ENCODE measurements around the gene PERP.

The PERP gene

GRCh38 chr6:138110229-138110628 is 3.0 kb upstream of the PERP start:
- no peak for TF ChIP-seq POLR2A (IDR thresholded peaks at IDR 0.05; ENCODE audit: low read length)
- no peak for TF ChIP-seq GATA1 (IDR thresholded peaks at IDR 0.05; ENCODE audit: low read depth, low read length)
- DNase-seq: no peak

DNA sequence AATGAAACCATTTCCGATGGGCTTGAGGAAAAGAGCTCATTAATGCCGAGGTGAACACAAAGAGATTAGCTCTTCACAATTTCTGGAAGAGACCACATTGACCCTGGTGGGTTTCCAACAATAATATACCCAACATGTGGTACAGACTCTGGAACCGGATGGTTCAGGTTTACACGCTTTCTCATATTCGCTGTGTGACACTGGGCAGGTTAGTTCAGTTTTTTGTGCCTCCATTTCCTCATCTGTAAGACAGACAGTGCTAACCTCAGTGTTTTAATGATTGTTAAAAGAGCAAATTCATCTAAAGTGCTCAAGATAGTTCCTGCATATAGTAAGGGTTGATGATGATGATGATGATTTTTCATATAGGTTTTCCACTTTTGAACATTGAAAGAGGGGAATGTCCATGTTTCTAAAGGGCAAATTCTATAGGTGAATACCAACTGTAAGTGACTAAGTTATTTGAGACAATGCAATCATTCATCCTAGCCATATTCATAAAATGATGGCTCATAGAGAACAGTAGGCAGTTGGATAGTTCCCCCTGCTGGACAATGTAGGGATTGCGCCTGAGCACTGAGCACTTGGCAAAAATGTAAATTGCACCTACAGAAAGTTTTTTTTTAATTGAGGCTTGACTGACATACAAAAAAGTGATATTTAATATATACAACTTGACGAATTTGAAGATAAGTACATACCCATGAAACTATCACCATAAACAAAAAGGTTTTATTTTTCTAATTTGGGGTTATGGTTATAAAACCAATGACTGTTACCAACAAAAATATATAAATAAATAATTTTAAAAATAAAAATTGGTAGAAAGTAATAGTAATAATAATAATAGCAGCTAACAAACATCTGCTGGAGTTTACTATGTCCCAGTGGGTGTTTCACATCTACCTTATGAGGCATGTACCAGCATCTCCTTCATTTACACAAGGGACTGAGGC is 2.1 kb upstream of the PERP start:
- TF ChIP-seq GATA1 (IDR thresholded peaks at IDR 0.05; ENCODE audit: low read depth, low read length): no peak
- no peak for TF ChIP-seq POLR2A (IDR thresholded peaks at IDR 0.05; ENCODE audit: low read length)
- peak; percentile 63 to 84 for DNase-seq

GRCh38 chr6:138107752-138108592 is 753 bp upstream of the PERP start:
- TF ChIP-seq GATA1 (IDR thresholded peaks at IDR 0.05; ENCODE audit: low read depth, low read length) (no peak), POLR2A (IDR thresholded peaks at IDR 0.05; ENCODE audit: low read length) (no peak)
- peak in 1 of 2 experiments; percentile 31 for DNase-seq

DNA sequence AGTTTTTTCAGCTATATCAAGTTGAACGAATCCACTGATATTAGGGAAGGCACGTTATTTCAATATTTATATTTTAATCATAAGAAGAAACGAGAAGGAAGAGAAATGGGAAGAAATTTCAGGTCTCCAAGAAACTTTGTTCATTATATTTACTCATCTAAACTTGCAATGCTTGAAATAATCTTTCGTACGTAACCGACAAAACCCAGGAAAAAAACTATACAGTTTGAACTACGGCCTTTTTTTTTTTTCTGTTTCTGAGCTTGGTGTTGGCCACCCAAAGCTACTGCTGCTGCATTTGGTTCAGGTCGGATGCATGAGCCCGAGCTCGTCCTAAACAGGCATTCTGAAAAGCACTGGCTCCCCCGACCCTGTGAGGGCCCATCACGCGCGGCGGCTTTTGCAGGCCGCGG is 548 bp downstream of the PERP start:
- TF ChIP-seq POLR2A (IDR thresholded peaks at IDR 0.05; ENCODE audit: low read length) (no peak), GATA1 (IDR thresholded peaks at IDR 0.05; ENCODE audit: low read depth, low read length) (no peak)
- DNase-seq: no peak

DNA sequence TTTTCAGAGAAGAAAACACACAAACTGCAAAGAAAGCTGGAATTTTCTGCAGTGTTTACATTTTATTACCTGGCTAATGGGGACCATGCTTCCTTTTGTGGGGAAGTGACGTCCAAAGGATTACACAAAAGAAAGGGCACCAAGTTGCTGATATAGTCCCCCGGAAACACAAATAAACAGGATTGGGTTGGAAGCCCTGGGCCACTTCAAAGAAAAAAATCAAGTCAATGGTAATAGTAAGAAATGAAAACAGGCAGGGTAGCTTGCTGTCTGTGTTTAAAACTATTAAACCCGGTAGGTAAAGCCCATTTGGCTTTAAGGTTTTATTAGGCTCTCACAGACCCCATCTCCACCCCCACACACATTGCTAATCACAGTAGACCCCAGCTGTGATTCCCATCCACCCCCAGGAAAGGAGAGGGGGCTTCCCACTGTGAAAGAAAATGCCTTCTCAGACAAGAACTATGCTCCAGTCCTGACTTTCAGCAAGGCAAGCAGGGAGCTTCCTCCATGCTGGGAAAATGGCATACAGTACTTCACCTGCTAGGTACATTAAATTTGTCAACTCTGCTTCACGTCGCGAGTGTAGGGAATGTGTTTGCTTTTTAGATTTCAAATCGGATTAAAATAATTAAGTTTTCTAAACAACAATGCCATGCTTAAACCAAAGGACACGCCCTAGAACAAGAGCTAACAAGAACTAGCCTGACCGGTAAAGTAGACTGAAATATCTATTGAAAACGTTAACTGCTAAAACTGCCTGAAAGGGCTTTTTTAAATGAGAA is 1.1 kb downstream of the PERP start:
- TF ChIP-seq POLR2A (IDR thresholded peaks at IDR 0.05; ENCODE audit: low read length): no peak
- TF ChIP-seq GATA1 (IDR thresholded peaks at IDR 0.05; ENCODE audit: low read depth, low read length): no peak
- no peak for DNase-seq

DNA sequence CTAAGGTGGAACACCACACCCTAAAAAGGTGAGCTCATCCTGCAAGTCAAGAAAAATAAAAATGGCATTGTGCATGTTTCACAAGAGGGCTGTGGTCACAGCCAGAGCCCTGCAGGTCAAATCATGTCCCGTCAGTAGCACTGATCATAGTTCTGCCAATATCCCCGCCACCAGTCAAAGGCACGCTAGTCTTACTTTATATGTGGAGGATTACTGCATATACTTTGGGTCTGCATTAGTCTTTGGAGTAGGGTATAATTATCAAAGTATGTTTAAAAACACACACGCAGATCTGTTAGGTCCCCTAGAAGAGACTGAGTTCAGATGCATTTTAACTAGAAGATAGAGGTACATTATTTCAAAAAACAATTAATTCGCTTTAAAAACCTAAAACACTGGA is 1.8 kb downstream of the PERP start:
- no peak for DNase-seq
- TF ChIP-seq GATA1 (IDR thresholded peaks at IDR 0.05; ENCODE audit: low read depth, low read length) (no peak), POLR2A (IDR thresholded peaks at IDR 0.05; ENCODE audit: low read length) (no peak)

GRCh38 chr6:138104618-138105213 is 2.5 kb downstream of the PERP start:
- DNase-seq: no peak
- TF ChIP-seq POLR2A (IDR thresholded peaks at IDR 0.05; ENCODE audit: low read length) (no peak), GATA1 (IDR thresholded peaks at IDR 0.05; ENCODE audit: low read depth, low read length) (no peak)

GRCh38 chr6:138103871-138104270 is 3.3 kb downstream of the PERP start:
- TF ChIP-seq GATA1 (IDR thresholded peaks at IDR 0.05; ENCODE audit: low read depth, low read length) (no peak), POLR2A (IDR thresholded peaks at IDR 0.05; ENCODE audit: low read length) (no peak)
- no peak for DNase-seq

DNA sequence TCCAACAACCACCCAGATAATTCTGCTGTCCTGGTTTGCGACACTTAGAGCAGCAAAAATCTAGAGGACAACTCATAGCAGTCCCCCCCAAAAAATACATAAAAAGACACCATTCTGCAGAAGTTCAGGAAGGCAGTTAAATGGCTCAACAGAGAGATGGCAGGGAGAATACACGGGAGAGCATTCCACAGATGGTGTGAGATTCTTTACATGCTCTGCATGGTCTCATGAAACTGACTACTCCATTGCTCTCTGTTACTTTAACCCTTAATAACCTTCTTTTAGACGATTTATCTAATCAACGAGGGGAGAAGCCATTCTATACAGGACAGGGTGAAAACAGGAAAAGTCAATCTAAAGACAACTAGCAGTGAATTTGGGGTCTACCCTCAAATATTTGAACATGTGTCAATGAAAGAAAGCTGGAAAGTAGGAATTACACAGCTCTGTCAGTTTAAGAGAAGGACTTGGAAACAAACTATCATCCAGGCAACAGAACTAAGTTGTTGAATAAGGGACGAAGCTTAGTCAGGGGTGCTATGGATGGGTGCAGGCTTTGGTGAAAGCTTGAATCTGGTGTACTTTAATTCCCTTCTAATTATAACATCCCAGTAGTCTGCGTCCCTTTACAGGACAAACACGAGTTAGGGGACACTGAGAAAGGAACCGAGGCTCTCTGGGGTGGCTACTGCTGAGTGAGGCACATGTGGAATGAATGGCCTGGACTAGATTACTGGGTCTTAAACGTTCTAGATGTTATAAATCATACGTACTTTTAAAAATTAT is 5.1 kb downstream of the PERP start:
- no peak for DNase-seq
- no peak for TF ChIP-seq GATA1 (IDR thresholded peaks at IDR 0.05; ENCODE audit: low read depth, low read length)
- TF ChIP-seq POLR2A (IDR thresholded peaks at IDR 0.05; ENCODE audit: low read length): no peak

DNA sequence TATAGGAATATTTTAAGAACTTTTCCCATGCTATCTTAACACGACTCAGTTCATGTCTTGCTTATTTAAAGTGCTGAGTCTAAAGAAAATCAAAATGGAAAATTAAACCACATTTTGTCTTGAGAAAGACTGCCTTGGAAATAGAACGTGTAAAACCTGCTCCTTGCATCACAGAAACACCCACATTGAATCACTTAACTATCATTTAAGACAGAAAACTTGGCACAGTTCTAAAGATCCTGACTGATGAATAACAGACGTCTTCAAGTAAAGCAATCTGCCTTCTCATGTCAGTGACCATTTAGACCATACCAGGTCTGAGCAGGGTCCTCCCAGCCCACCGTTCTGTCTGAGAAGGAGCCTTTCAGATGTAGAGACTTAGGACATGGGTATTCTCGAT is 7.4 kb downstream of the PERP start:
- DNase-seq: no peak
- TF ChIP-seq GATA1 (IDR thresholded peaks at IDR 0.05; ENCODE audit: low read depth, low read length) (no peak), POLR2A (IDR thresholded peaks at IDR 0.05; ENCODE audit: low read length) (no peak)

DNA sequence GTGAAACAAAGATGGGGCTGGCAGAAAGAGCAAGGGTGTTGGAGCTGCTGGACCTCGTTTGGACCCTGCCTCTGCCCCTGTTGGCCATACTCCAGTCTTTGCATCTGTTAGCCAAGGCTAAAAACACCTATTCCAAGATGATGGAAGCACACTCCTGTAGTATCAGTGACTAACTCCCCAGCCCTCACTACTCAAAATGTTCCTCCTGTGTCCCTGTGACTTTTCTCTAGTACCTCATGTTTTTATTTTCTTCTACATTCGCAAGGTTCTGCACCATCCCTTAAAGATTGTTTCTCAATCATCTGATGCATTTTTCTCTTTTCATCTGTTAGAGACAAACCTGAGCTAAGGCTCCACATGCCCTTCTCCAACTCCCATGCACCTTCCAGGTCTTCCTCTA is 8.9 kb downstream of the PERP start:
- TF ChIP-seq GATA1 (IDR thresholded peaks at IDR 0.05; ENCODE audit: low read depth, low read length) (no peak), POLR2A (IDR thresholded peaks at IDR 0.05; ENCODE audit: low read length) (no peak)
- DNase-seq: no peak

DNA sequence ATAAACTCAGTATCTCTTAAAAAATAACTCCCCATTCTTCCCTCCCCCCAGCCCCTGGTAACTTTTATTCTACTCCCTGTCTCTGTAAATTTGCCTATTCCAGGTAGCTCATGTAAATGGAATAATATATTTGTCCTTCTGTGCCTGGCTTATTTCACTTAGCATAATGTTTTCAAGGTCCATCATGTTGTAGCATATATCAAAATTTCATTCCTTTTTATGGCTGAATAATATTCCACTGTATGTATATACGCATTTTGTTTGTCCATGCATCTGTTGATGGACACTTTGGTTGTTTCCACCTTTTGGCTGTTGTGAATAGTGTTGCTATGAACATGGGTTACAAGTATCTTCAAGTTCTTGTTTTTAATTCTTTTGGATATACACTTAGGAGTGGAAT is 13.0 kb downstream of the PERP start:
- DNase-seq: no peak
- no peak for TF ChIP-seq GATA1 (IDR thresholded peaks at IDR 0.05; ENCODE audit: low read depth, low read length)
- no peak for TF ChIP-seq POLR2A (IDR thresholded peaks at IDR 0.05; ENCODE audit: low read length)

Measured in erythroblast (primary cell).